PC-9 (cell line): ENCODE measurements around the gene CCR9. TPM values are rescaled to one million over a fixed set of nuclear protein-coding genes. Genes with fewer than 3 reads are reported as not detected.
"Not testable (repeated sequence)": the region's sequence is repeated elsewhere in the genome, so short reads cannot be mapped to it uniquely, and the experiment has no call there.

ENCODE experiments used
- BruUV-seq: library from RNA; stranded (reverse); fragments of 400-500 nt; replicated peaks from 2 replicates; lab custom pipeline; 2021; lab: Mats Ljungman, UMichigan
- CTCF ChIA-PET: fragments of 300-600 bp; sonication (Branson Sonifier 250); formaldehyde crosslinking; loops from one replicate; lab custom pipeline; 2022; ENCODE audit warnings: antibody characterized with exemption; lab: Charles Lee
- POLR2A ChIA-PET: fragments of 300-600 bp; sonication (Branson Sonifier 250); formaldehyde crosslinking; loops from one replicate; lab custom pipeline; 2022; ENCODE audit warnings: antibody characterized with exemption; ENCODE audit not compliant: unreplicated experiment; lab: Charles Lee
- DNase-seq, 2 experiments: peaks; one replicate each; pipeline versions ENCODE4 v3.0.0 to v3.0.0-alpha.2; 2015 to 2022; ENCODE audit warnings: mixed read lengths in 1 of 2
- H2AFZ ChIP-seq: fragments of 200-600 bp; sonication (generic); 2 replicates; pipeline ENCODE4 v1.8.1; 2017; ENCODE audit warnings: antibody characterized with exemption
- H3F3A ChIP-seq: fragments of 200-600 bp; sonication (generic); 2 replicates; pipeline ENCODE4 v1.8.1; 2017; ENCODE audit warnings: antibody characterized with exemption, mild to moderate bottlenecking, low read depth; ENCODE audit not compliant: insufficient read depth
- H3K27ac ChIP-seq: fragments of 200-600 bp; sonication (generic); 2 replicates; pipeline ENCODE4 v1.6.1; 2016; ENCODE audit warnings: mixed run types
- H3K27me3 ChIP-seq: fragments of 200-600 bp; sonication (generic); 2 replicates; pipeline ENCODE4 v1.6.1; 2016; ENCODE audit warnings: low read depth, mixed run types; ENCODE audit not compliant: insufficient read depth
- H3K36me3 ChIP-seq: fragments of 200-600 bp; sonication (generic); 2 replicates; pipeline ENCODE4 v1.6.1; 2016; ENCODE audit warnings: low read depth, mixed run types
- H3K4me1 ChIP-seq: fragments of 200-600 bp; sonication (generic); replicated peaks from 2 replicates; pipeline ENCODE4 v1.6.1; 2016; ENCODE audit warnings: mixed run types; ENCODE audit not compliant: insufficient read depth
- H3K4me2 ChIP-seq: fragments of 200-600 bp; sonication (generic); 2 replicates; pipeline ENCODE4 v1.6.1; 2017; ENCODE audit warnings: mixed run types
- H3K4me3 ChIP-seq: fragments of 200-600 bp; sonication (generic); 2 replicates; pipeline ENCODE4 v1.6.1; 2016; ENCODE audit warnings: mixed run types
- H3K79me2 ChIP-seq: fragments of 200-600 bp; sonication (generic); 2 replicates; pipeline ENCODE4 v1.6.1; 2017; ENCODE audit warnings: low read depth, mixed run types
- H3K9me2 ChIP-seq: fragments of 200-600 bp; sonication (generic); 2 replicates; pipeline ENCODE4 v1.8.1; 2017; ENCODE audit warnings: mild to moderate bottlenecking; ENCODE audit not compliant: insufficient read depth
- H3K9me3 ChIP-seq: fragments of 200-600 bp; sonication (generic); 2 replicates; pipeline ENCODE4 v1.8.1; 2016; ENCODE audit warnings: low read depth; ENCODE audit not compliant: insufficient read depth
- H4K20me1 ChIP-seq: fragments of 200-600 bp; sonication (generic); 2 replicates; pipeline ENCODE4 v1.8.1; 2017; ENCODE audit not compliant: insufficient read depth
- EZH2 ChIP-seq: fragments of 200-600 bp; sonication (generic); IDR thresholded peaks from 2 replicates; pipeline ENCODE4 v1.8.0; 2017; ENCODE audit warnings: antibody characterized with exemption, low read depth
- intact Hi-C: fragments of 100-400 bp; cut with micrococcal nuclease; formaldehyde crosslinking; loops from one replicate; pipeline ENCODE4 v1.10.0; 2022; ENCODE audit not compliant: unreplicated experiment
- total RNA-seq: library from RNA; stranded (reverse); gene quantifications from 2 replicates; pipeline ENCODE4 v1.2.3, GENCODE V29; 2021
- TF ChIP-seq, protein P1 (sequence below): fragments of 200-600 bp; sonication (generic); conservative IDR thresholded peaks from 2 replicates; pipeline ENCODE4 v1.6.1; 2017; ENCODE audit warnings: mixed run types, antibody characterized with exemption, mild to moderate bottlenecking, moderate library complexity

The CCR9 gene
- total RNA-seq, 1 experiment from 2014 or later: not detected

DNA sequence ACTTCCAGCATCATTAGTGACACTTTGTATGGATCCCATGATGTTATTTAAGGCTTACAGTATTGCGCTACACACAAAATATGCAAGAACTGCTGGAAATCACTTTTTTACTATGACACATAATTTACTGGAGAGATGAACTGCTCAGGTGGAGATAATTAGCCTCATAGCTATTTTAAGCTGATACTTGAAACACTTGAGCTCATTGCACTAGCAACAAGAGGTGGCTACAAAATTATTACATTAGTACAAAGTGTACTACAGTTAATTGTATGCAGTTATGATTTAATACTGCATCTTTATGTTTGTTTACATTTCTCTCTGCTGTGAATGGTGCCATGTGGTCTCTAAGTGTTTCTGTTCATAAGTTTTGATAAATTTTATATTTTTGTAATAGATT is 38.0 kb upstream of the CCR9 start:
- intact Hi-C loops: no loop called here
- no peaks in the 10 kb centered on the region for H3K9me3 ChIP-seq
- ChIA-PET POLR2A (no interaction called here), CTCF (interaction anchor here (1.0 kb wide), 1 partner anchor 81 kb away, joined by 3 read pairs; no protein-coding TSS in a partner anchor)
- no peak for DNase-seq
- H3F3A ChIP-seq: no peaks in the 10 kb centered on the region
- no TSS peak for BruUV-seq
- peaks cover 19% of the 10 kb centered on the region; the same call in 1 of the 2 replicates for H3K27me3 ChIP-seq
- no peaks in the 10 kb centered on the region for H4K20me1 ChIP-seq
- H3K9me2 ChIP-seq: no peaks in the 10 kb centered on the region
- TF ChIP-seq, protein P1, sequence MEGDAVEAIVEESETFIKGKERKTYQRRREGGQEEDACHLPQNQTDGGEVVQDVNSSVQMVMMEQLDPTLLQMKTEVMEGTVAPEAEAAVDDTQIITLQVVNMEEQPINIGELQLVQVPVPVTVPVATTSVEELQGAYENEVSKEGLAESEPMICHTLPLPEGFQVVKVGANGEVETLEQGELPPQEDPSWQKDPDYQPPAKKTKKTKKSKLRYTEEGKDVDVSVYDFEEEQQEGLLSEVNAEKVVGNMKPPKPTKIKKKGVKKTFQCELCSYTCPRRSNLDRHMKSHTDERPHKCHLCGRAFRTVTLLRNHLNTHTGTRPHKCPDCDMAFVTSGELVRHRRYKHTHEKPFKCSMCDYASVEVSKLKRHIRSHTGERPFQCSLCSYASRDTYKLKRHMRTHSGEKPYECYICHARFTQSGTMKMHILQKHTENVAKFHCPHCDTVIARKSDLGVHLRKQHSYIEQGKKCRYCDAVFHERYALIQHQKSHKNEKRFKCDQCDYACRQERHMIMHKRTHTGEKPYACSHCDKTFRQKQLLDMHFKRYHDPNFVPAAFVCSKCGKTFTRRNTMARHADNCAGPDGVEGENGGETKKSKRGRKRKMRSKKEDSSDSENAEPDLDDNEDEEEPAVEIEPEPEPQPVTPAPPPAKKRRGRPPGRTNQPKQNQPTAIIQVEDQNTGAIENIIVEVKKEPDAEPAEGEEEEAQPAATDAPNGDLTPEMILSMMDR: no peak
- TF ChIP-seq EZH2: no peak
- H3K36me3 ChIP-seq: no peaks in the 10 kb centered on the region
- no peak overlapping the region for H3K27ac ChIP-seq
- no peak overlapping the region for H3K4me2 ChIP-seq
- no peak overlapping the region for H3K4me3 ChIP-seq
- no peaks in the 10 kb centered on the region for H3K79me2 ChIP-seq
- no peak overlapping the region for H2AFZ ChIP-seq
- H3K4me1 ChIP-seq: no peaks in the 10 kb centered on the region

DNA sequence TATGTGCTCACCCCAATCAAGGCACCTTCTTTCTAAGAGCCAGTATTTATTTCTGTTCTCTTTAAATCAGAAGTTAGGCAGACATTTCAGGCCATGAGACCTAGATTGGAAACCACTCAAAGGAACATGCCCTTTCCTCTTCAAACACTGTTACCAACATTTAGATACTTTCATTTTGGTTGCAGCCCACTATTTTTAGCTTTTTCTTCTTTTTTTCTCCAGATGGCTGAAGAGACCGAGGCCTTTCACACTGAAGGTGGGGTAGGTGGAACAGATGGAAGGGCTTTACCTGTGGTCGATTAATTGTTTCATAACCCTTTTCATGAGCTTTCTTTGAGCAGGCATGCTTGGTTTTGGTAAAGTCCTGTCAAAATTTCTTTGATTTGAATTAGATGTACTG is 33.5 kb upstream of the CCR9 start:
- intact Hi-C loops: no loop called here
- Histone ChIP-seq H3K9me2 (no peaks in the 10 kb centered on the region), H3K4me1 (no peaks in the 10 kb centered on the region), H3K79me2 (no peaks in the 10 kb centered on the region), H3K27me3 (peaks cover 13% of the 10 kb centered on the region; the same call in 1 of the 2 replicates), H3K36me3 (no peaks in the 10 kb centered on the region), H3K9me3 (no peaks in the 10 kb centered on the region), H3K4me3 (no peak overlapping the region), H3K27ac (no peak overlapping the region), H4K20me1 (no peaks in the 10 kb centered on the region), H3F3A (no peaks in the 10 kb centered on the region), H2AFZ (no peak overlapping the region), H3K4me2 (no peak overlapping the region)
- BruUV-seq: no TSS peak
- ChIA-PET CTCF (no interaction called here), POLR2A (no interaction called here)
- TF ChIP-seq, protein P1: no peak
- no peak for TF ChIP-seq EZH2
- no peak for DNase-seq

DNA sequence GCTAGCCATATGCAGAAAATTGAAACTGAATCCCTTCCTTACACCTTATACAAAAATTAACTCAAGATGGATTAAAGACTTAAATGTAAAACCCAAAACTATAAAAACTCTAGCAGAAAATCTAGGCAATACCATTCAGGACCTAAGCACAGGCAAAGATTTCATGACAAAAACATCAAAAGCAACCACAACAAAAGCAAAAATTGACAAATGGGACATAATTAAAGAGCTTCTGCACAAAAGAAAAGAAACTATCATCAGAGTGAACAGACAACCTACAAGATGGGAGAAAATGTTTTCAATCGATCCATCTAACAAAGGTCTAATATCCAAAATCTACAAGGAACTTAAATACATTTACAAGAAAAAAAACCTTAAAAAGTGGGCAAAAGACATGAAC is 30.0 kb upstream of the CCR9 start:
- H3F3A ChIP-seq, H3K79me2 ChIP-seq, POLR2A ChIA-PET, H3K27me3 ChIP-seq, H4K20me1 ChIP-seq, BruUV-seq, H3K36me3 ChIP-seq, H3K4me3 ChIP-seq, H3K9me2 ChIP-seq, H3K4me1 ChIP-seq, intact Hi-C loops, H3K4me2 ChIP-seq, CTCF ChIA-PET, DNase-seq, H3K27ac ChIP-seq, H2AFZ ChIP-seq, H3K9me3 ChIP-seq: not testable (repeated sequence)

DNA sequence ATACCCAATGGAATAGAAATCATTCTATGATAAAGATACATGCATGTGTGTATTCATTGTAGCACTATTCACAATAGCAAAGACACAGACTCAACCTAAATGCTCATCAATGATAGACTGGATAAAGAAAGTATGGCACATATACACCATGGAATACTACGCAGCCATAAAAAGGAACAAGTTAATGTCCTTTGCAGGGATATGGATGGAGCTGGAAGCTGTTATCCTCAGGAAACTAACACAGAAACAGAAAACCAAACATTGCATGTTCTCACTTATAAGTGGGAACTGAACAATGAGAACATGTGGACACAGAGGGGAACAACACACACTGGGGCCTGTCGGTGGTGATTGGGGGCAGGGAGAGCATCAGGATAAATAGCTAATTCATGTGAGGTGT is 29.3 kb upstream of the CCR9 start:
- H3K4me3 ChIP-seq, H3K27ac ChIP-seq, H3K4me2 ChIP-seq, H3K4me1 ChIP-seq, H3K9me2 ChIP-seq, H3K79me2 ChIP-seq, DNase-seq, H3K36me3 ChIP-seq, H3K27me3 ChIP-seq, H2AFZ ChIP-seq, intact Hi-C loops, H3F3A ChIP-seq, H3K9me3 ChIP-seq, POLR2A ChIA-PET, H4K20me1 ChIP-seq, BruUV-seq, CTCF ChIA-PET: not testable (repeated sequence)
